IMR-90 (cell line): ENCODE results near the gene SESN1. TPM values are rescaled to one million over a fixed set of nuclear protein-coding genes. Genes with fewer than 3 reads are reported as not detected.

Experiments
- ATAC-seq: fragments of 200-7000 bp; cut with Tn5 transposase; 2 replicates; pipeline ENCODE4 v1.9.1; 2020; ENCODE audit warnings: low read depth, mild to moderate bottlenecking, moderate library complexity
- BruUV-seq: library from RNA; stranded (reverse); fragments of 400-500 nt; replicated peaks from 2 replicates; lab custom pipeline; 2021; lab: Mats Ljungman, UMichigan
- CTCF ChIA-PET: fragments of 300-600 bp; formaldehyde crosslinking; extraction: SDS; loops from one replicate; lab custom pipeline; 2021; ENCODE audit warnings: antibody characterized with exemption; lab: Yijun Ruan, JAX
- POLR2A ChIA-PET: fragments of 300-600 bp; sonication (Branson Sonifier 250); formaldehyde crosslinking; loops from one replicate; lab custom pipeline; 2022; ENCODE audit warnings: antibody characterized with exemption; ENCODE audit not compliant: unreplicated experiment; lab: Charles Lee
- DNase-seq: peaks from one replicate; pipeline ENCODE4 v3.0.0; 2013
- H2AFZ ChIP-seq: replicated peaks from 2 replicates; pipeline ENCODE3; 2013; ENCODE audit warnings: low read length, mild to moderate bottlenecking; ENCODE audit not compliant: poor library complexity
- H2AK5ac ChIP-seq: 2 replicates; pipeline ENCODE4 v1.6.1; 2013; ENCODE audit warnings: low read depth, low read length, inconsistent platforms
- H2AK9ac ChIP-seq: replicated peaks from 2 replicates; pipeline ENCODE3; 2013; ENCODE audit warnings: mild to moderate bottlenecking, low read depth, low read length, moderate library complexity; ENCODE audit not compliant: poor library complexity
- H2BK120ac ChIP-seq: 2 replicates; pipeline ENCODE4 v1.6.1; 2013; ENCODE audit warnings: low read depth, low read length, inconsistent platforms
- H2BK15ac ChIP-seq: 3 replicates; pipeline ENCODE4 v1.6.1; 2013; ENCODE audit warnings: low read depth, low read length, inconsistent platforms
- H2BK20ac ChIP-seq: 2 replicates; pipeline ENCODE4 v1.6.1; 2013; ENCODE audit warnings: low read depth, mild to moderate bottlenecking, inconsistent platforms, low read length, moderate library complexity
- H2BK5ac ChIP-seq: 2 replicates; pipeline ENCODE4 v1.6.1; 2013; ENCODE audit warnings: mild to moderate bottlenecking, low read depth, low read length, inconsistent platforms; ENCODE audit not compliant: poor library complexity, severe bottlenecking
- H3K14ac ChIP-seq: replicated peaks from 2 replicates; pipeline ENCODE4 v1.6.1; 2013; ENCODE audit warnings: low read depth, low read length, inconsistent platforms
- H3K18ac ChIP-seq: 2 replicates; pipeline ENCODE4 v1.6.1; 2013; ENCODE audit warnings: low read depth, low read length, control low read depth
- H3K23ac ChIP-seq: 2 replicates; pipeline ENCODE4 v1.6.1; 2013; ENCODE audit warnings: low read depth, low read length, inconsistent platforms
- H3K27ac ChIP-seq: 2 replicates; pipeline ENCODE4 v1.5.1; 2013; ENCODE audit warnings: mild to moderate bottlenecking, control low read depth, low read length; ENCODE audit not compliant: insufficient read depth
- H3K27me3 ChIP-seq: 2 replicates; pipeline ENCODE4 v1.6.1; 2013; ENCODE audit warnings: low read length; ENCODE audit not compliant: control insufficient read depth, insufficient read depth
- H3K36me3 ChIP-seq: 2 replicates; pipeline ENCODE4 v1.6.1; 2013; ENCODE audit warnings: low read length, mixed read lengths; ENCODE audit not compliant: control insufficient read depth, insufficient read depth
- H3K4ac ChIP-seq: 2 replicates; pipeline ENCODE4 v1.6.1; 2013; ENCODE audit warnings: low read depth, low read length, inconsistent platforms
- H3K4me1 ChIP-seq: 2 replicates; pipeline ENCODE4 v1.6.1; 2013; ENCODE audit warnings: low read length, mixed read lengths; ENCODE audit not compliant: control insufficient read depth, insufficient read depth
- H3K4me2 ChIP-seq: 2 replicates; pipeline ENCODE4 v1.6.1; 2013; ENCODE audit warnings: low read depth, mild to moderate bottlenecking, control low read depth, low read length, moderate library complexity
- H3K4me3 ChIP-seq: 2 replicates; pipeline ENCODE4 v1.5.1; 2013; ENCODE audit warnings: low read depth, mild to moderate bottlenecking, control low read depth, low read length, moderate library complexity; ENCODE audit not compliant: insufficient read depth
- H3K56ac ChIP-seq: 2 replicates; pipeline ENCODE4 v1.6.1; 2013; ENCODE audit warnings: low read length, inconsistent platforms; ENCODE audit not compliant: insufficient read depth; ENCODE audit errors: extremely low read depth
- H3K79me1 ChIP-seq, 2 experiments: 2 replicates each; pipeline ENCODE4 v1.6.1; 2013; ENCODE audit warnings: low read length in 2 of 2, inconsistent platforms in 1 of 2, low read depth in 1 of 2
- H3K9ac ChIP-seq: 2 replicates; pipeline ENCODE4 v1.6.1; 2013; ENCODE audit warnings: low read depth, low read length, control low read depth
- H3K9me1 ChIP-seq: 2 replicates; pipeline ENCODE4 v1.6.1; 2013; ENCODE audit warnings: low read length, inconsistent platforms; ENCODE audit not compliant: insufficient read depth
- H3K9me3 ChIP-seq: 2 replicates; pipeline ENCODE4 v1.6.1; 2013; ENCODE audit warnings: low read length; ENCODE audit not compliant: control insufficient read depth, insufficient read depth
- H4K20me1 ChIP-seq: 2 replicates; pipeline ENCODE4 v1.6.1; 2013; ENCODE audit warnings: low read length, inconsistent platforms; ENCODE audit not compliant: insufficient read depth
- H4K5ac ChIP-seq: 2 replicates; pipeline ENCODE4 v1.6.1; 2013; ENCODE audit warnings: mild to moderate bottlenecking, low read depth, low read length, control low read depth
- H4K8ac ChIP-seq, 2 experiments: 2 replicates each; pipeline ENCODE4 v1.6.1; 2013; ENCODE audit warnings: low read depth in 2 of 2, low read length in 2 of 2, control low read depth in 1 of 2, inconsistent platforms in 1 of 2
- H4K91ac ChIP-seq: 2 replicates; pipeline ENCODE4 v1.6.1; 2013; ENCODE audit warnings: low read depth, low read length, inconsistent platforms; ENCODE audit not compliant: insufficient read depth
- BHLHE40 ChIP-seq: fragments of 150-350 bp; IDR thresholded peaks from 2 replicates; pipeline ENCODE4 v1.6.1; 2016; ENCODE audit warnings: mild to moderate bottlenecking, low read depth, low read length
- CEBPB ChIP-seq: IDR thresholded peaks from 2 replicates; pipeline ENCODE4 v1.6.1; 2012; ENCODE audit warnings: low read depth, low read length, improper control_type of control experiment
- CHD1 ChIP-seq: IDR thresholded peaks from 2 replicates; pipeline ENCODE4 v1.6.1; 2012; ENCODE audit warnings: low read depth, low read length, improper control_type of control experiment
- FOS ChIP-seq: fragments of 150-350 bp; IDR thresholded peaks from 2 replicates; pipeline ENCODE4 v1.6.1; 2016; ENCODE audit warnings: low read depth, low read length
- MAFK ChIP-seq: IDR thresholded peaks from 2 replicates; pipeline ENCODE4 v1.6.1; 2012; ENCODE audit warnings: low read depth, low read length, improper control_type of control experiment
- MAZ ChIP-seq: IDR thresholded peaks from 2 replicates; pipeline ENCODE4 v1.6.1; 2012; ENCODE audit warnings: low read depth, mild to moderate bottlenecking, low read length, improper control_type of control experiment, moderate library complexity, borderline replicate concordance
- MXI1 ChIP-seq: IDR thresholded peaks from 2 replicates; pipeline ENCODE4 v1.6.1; 2012; ENCODE audit warnings: low read depth, mild to moderate bottlenecking, low read length, moderate library complexity, borderline replicate concordance
- NFE2L2 ChIP-seq: fragments of 150-350 bp; IDR thresholded peaks from 2 replicates; pipeline ENCODE4 v1.6.1; 2016; ENCODE audit warnings: low read depth, mild to moderate bottlenecking, low read length
- POLR2A ChIP-seq: IDR thresholded peaks from 2 replicates; pipeline ENCODE4 v1.6.1; 2012; ENCODE audit warnings: mild to moderate bottlenecking, low read depth, low read length
- RAD21 ChIP-seq: IDR thresholded peaks from 2 replicates; pipeline ENCODE4 v1.6.1; 2012; ENCODE audit warnings: low read length, improper control_type of control experiment
- RCOR1 ChIP-seq: IDR thresholded peaks from 2 replicates; pipeline ENCODE4 v1.6.1; 2012; ENCODE audit warnings: mild to moderate bottlenecking, low read length, improper control_type of control experiment; ENCODE audit not compliant: insufficient replicate concordance
- RFX5 ChIP-seq: IDR thresholded peaks from 2 replicates; pipeline ENCODE4 v1.8.0; 2012; ENCODE audit warnings: low read depth, mild to moderate bottlenecking, low read length, moderate library complexity
- SMC3 ChIP-seq: fragments of 150-350 bp; IDR thresholded peaks from 2 replicates; pipeline ENCODE4 v1.6.1; 2016; ENCODE audit warnings: low read depth, mild to moderate bottlenecking, antibody characterized with exemption, low read length, moderate library complexity
- WGBS, 2 experiments: methylation state at CpG; one replicate each; pipeline versions ENCODE4 v1.1.5 to v1.1.7; 2013; ENCODE audit warnings: missing lambda C conversion rate in 2 of 2; ENCODE audit not compliant: insufficient read length in 1 of 2; ENCODE audit errors: extremely low coverage in 2 of 2; 5-methylcytosine and 5-hydroxymethylcytosine counted together
- dilution Hi-C: fragments of 300-500 bp; cut with HindIII; formaldehyde crosslinking; loops from one replicate; pipeline ENCODE4 v1.14.3; 2018; ENCODE audit warnings: low sequenced_read_pairs; ENCODE audit not compliant: unreplicated experiment
- in situ Hi-C: fragments of 300-500 bp; cut with MboI; formaldehyde crosslinking; loops from 3 replicates; pipeline ENCODE4 v1.14.3; 2019; ENCODE audit warnings: low sequenced_read_pairs, inconsistent platforms, mixed read lengths
- intact Hi-C: fragments of 100-400 bp; cut with micrococcal nuclease; formaldehyde crosslinking; loops from 2 replicates; pipeline ENCODE4 v1.10.0; 2022
- polyA plus RNA-seq, 3 experiments: library from polyadenylated mRNA; depleted of rRNA; stranded (reverse); fragments of >200 nt; gene quantifications; 2 replicates each; pipeline ENCODE4 v1.2.3, GENCODE V29; 2012; ENCODE audit warnings: low replicate concordance in 1 of 3
- total RNA-seq: library from RNA; depleted of rRNA; stranded (reverse); fragments of >200 nt; gene quantifications from 2 replicates; pipeline ENCODE4 v1.2.3, GENCODE V29; 2012
- TF ChIP-seq, protein P1 (sequence below): fragments of 150-350 bp; IDR thresholded peaks from 2 replicates; pipeline ENCODE4 v1.6.1; 2016; ENCODE audit warnings: low read depth, mild to moderate bottlenecking, low read length, moderate library complexity, borderline replicate concordance
- TF ChIP-seq, protein P2 (sequence below): conservative IDR thresholded peaks from 2 replicates; pipeline ENCODE4 v1.5.1; 2012; ENCODE audit warnings: mild to moderate bottlenecking, low read depth, low read length, improper control_type of control experiment
- TF ChIP-seq, protein P3 (sequence below): fragments of 150-350 bp; IDR thresholded peaks from 2 replicates; pipeline ENCODE4 v1.6.1; 2017; ENCODE audit warnings: mild to moderate bottlenecking, antibody characterized with exemption, low read length, low read depth

Gene SESN1
- total and polyA plus RNA-seq, 2 of the 4 experiments (the other 2 are of a cell fraction) = 9.7 to 16.7 TPM

DNA sequence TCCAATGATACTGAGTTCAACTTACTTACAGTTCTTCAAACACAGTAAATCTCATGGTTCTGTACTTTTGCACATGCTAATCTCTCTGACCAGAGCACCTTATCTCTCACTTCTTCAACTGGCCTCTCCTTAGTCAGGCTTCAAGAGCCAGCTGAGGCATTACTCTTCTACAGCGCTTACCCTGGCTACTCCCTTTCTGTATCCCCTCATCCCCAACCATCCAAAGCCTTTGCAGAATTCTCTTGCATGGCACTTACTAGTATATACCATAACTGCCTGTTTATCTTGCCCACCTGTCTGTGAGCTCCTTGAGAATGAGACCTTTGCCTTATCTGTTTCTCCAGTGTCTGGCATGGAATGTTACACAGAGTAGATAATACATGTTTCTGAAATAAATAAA lies 49.2 kb downstream of the SESN1 start:
- no peak overlapping the region for H3K18ac ChIP-seq
- H3K27ac ChIP-seq = no peak overlapping the region
- BruUV-seq = no TSS peak
- H2BK120ac ChIP-seq = no peak overlapping the region
- H2AK9ac ChIP-seq = no peak overlapping the region
- no peak overlapping the region for H2BK5ac ChIP-seq
- in situ Hi-C loops (no loop called here), dilution Hi-C loops (no loop called here), intact Hi-C loops (no loop called here)
- no peak overlapping the region for H2AFZ ChIP-seq
- no peak overlapping the region for H3K4me3 ChIP-seq
- H3K4me1 ChIP-seq = no peaks in the 10 kb centered on the region
- H4K5ac ChIP-seq = no peak overlapping the region
- H3K9me3 ChIP-seq = no peaks in the 10 kb centered on the region
- no peak overlapping the region for H3K4ac ChIP-seq
- no peak overlapping the region for H4K91ac ChIP-seq
- H3K36me3 ChIP-seq = no peaks in the 10 kb centered on the region
- no peak overlapping the region for H3K4me2 ChIP-seq
- H3K56ac ChIP-seq = no peak overlapping the region
- no CpG with 5 or more reads among the region's 1 CpG for WGBS, 2 experiments
- TF ChIP-seq FOS (no peak), CEBPB (no peak), POLR2A (no peak), MAZ (no peak), RCOR1 (no peak), NFE2L2 (no peak), BHLHE40 (no peak), RAD21 (no peak), CHD1 (no peak), SMC3 (no peak), MXI1 (no peak), RFX5 (no peak), MAFK (no peak)
- TF ChIP-seq, protein P1, sequence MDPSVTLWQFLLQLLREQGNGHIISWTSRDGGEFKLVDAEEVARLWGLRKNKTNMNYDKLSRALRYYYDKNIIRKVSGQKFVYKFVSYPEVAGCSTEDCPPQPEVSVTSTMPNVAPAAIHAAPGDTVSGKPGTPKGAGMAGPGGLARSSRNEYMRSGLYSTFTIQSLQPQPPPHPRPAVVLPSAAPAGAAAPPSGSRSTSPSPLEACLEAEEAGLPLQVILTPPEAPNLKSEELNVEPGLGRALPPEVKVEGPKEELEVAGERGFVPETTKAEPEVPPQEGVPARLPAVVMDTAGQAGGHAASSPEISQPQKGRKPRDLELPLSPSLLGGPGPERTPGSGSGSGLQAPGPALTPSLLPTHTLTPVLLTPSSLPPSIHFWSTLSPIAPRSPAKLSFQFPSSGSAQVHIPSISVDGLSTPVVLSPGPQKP = no peak
- TF ChIP-seq, protein P2, sequence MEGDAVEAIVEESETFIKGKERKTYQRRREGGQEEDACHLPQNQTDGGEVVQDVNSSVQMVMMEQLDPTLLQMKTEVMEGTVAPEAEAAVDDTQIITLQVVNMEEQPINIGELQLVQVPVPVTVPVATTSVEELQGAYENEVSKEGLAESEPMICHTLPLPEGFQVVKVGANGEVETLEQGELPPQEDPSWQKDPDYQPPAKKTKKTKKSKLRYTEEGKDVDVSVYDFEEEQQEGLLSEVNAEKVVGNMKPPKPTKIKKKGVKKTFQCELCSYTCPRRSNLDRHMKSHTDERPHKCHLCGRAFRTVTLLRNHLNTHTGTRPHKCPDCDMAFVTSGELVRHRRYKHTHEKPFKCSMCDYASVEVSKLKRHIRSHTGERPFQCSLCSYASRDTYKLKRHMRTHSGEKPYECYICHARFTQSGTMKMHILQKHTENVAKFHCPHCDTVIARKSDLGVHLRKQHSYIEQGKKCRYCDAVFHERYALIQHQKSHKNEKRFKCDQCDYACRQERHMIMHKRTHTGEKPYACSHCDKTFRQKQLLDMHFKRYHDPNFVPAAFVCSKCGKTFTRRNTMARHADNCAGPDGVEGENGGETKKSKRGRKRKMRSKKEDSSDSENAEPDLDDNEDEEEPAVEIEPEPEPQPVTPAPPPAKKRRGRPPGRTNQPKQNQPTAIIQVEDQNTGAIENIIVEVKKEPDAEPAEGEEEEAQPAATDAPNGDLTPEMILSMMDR = no peak
- TF ChIP-seq, protein P3, sequence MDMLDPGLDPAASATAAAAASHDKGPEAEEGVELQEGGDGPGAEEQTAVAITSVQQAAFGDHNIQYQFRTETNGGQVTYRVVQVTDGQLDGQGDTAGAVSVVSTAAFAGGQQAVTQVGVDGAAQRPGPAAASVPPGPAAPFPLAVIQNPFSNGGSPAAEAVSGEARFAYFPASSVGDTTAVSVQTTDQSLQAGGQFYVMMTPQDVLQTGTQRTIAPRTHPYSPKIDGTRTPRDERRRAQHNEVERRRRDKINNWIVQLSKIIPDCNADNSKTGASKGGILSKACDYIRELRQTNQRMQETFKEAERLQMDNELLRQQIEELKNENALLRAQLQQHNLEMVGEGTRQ = no peak
- H3K14ac ChIP-seq = no peak overlapping the region
- POLR2A ChIA-PET = no interaction called here
- H3K23ac ChIP-seq = no peak overlapping the region
- no peaks in the 10 kb centered on the region; the same call in 1 of the 2 replicates for H3K9me1 ChIP-seq
- DNase-seq (no peak), ATAC-seq (no peak)
- H2BK15ac ChIP-seq = no peak overlapping the region
- CTCF ChIA-PET = interaction anchor here (0.6 kb wide), 1 partner anchor 376 kb away, joined by 3 read pairs; no protein-coding TSS in a partner anchor
- no peak overlapping the region for H2BK20ac ChIP-seq
- H3K9ac ChIP-seq = no peak overlapping the region
- no peaks in the 10 kb centered on the region for H3K27me3 ChIP-seq
- H3K79me1 ChIP-seq = no peaks in the 10 kb centered on the region
- no peak overlapping the region for H2AK5ac ChIP-seq
- no peaks in the 10 kb centered on the region for H4K20me1 ChIP-seq
- no peak overlapping the region for H4K8ac ChIP-seq
